HepG2 (cell line): ENCODE results near the gene MLXIPL. TPM values are rescaled to one million over a fixed set of nuclear protein-coding genes. Genes with fewer than 3 reads are reported as not detected.

Source experiments
- ATAC-seq: fragments of 200-7000 bp; cut with Tn5 transposase; 3 replicates; pipeline ENCODE4 v1.9.1; 2020; ENCODE audit warnings: mild to moderate bottlenecking, moderate library complexity
- BruUV-seq: library from RNA; stranded (reverse); fragments of 400-500 nt; replicated peaks from 2 replicates; lab custom pipeline; 2021; lab: Mats Ljungman, UMichigan
- CTCF ChIA-PET: fragments of 300-600 bp; formaldehyde crosslinking; extraction: SDS; loops from one replicate; lab custom pipeline; 2021; ENCODE audit warnings: low total read pairs, inconsistent platforms, low intra/inter-chr PET ratio; lab: Yijun Ruan, JAX
- POLR2A ChIA-PET: fragments of 350-600 bp; sonication (Branson Sonifier 250); formaldehyde crosslinking; loops from one replicate; lab custom pipeline; 2020; ENCODE audit warnings: antibody characterized with exemption, inconsistent platforms; lab: Yijun Ruan, JAX
- DNase-seq: peaks from one replicate; pipeline ENCODE4 v3.0.0-alpha.2; 2015; ENCODE audit warnings: low spot score
- FAIRE-seq: peaks from 3 replicates; lab custom pipeline; 2011; peaks lifted over from hg19 to GRCh38; lab: Jason Lieb, UNC
- H2AFZ ChIP-seq: one replicate; pipeline ENCODE4 v1.6.1; 2011; ENCODE audit warnings: low read length, inconsistent platforms
- H3K27ac ChIP-seq: fragments of 300-600 bp; 3 replicates; pipeline ENCODE4 v1.8.0; 2011; ENCODE audit warnings: mixed run types, mild to moderate bottlenecking, mixed read lengths, low read length, inconsistent platforms; ENCODE audit not compliant: insufficient read depth; ENCODE audit errors: extremely low read length
- H3K27me3 ChIP-seq, 2 experiments: fragments of 200-600 bp in 1 of 2; 2 replicates in 1 of 2; 3 replicates in 1 of 2; pipeline versions ENCODE4 v1.6.0 to v1.8.0; 2011; ENCODE audit warnings: low read length in 2 of 2, mild to moderate bottlenecking in 2 of 2, moderate library complexity in 2 of 2, inconsistent platforms in 1 of 2; ENCODE audit not compliant: insufficient read depth in 2 of 2, control insufficient read depth in 1 of 2
- H3K36me3 ChIP-seq, 2 experiments: fragments of 200-600 bp in 1 of 2; replicated peaks in 1 of 2; 2 replicates in 1 of 2; 3 replicates in 1 of 2; pipeline versions ENCODE4 v1.5.1 to v1.8.0; 2011; ENCODE audit warnings: low read length in 2 of 2, inconsistent platforms in 1 of 2; ENCODE audit not compliant: insufficient read depth in 2 of 2, control insufficient read depth in 1 of 2
- H3K4me1 ChIP-seq: 2 replicates; pipeline ENCODE4 v1.5.1; 2012; ENCODE audit warnings: low read length, inconsistent platforms; ENCODE audit not compliant: insufficient read depth
- H3K4me2 ChIP-seq: 2 replicates; pipeline ENCODE4 v1.6.0; 2011; ENCODE audit warnings: low read depth, low read length, inconsistent platforms
- H3K4me3 ChIP-seq, 3 experiments: fragments of 200-600 bp in 1 of 3; sonication (generic), shearing (Covaris generic) in 1 of 3; replicated peaks in 1 of 3; 2 replicates each; pipeline ENCODE4 v1.5.1; 2011 to 2016; ENCODE audit warnings: low read length in 3 of 3, inconsistent platforms in 2 of 3, low read depth in 2 of 3, mild to moderate bottlenecking in 2 of 3, control low read depth in 1 of 3, mixed read lengths in 1 of 3; ENCODE audit not compliant: insufficient read depth in 1 of 3
- H3K79me2 ChIP-seq: one replicate; pipeline ENCODE4 v1.6.1; 2011; ENCODE audit warnings: low read length, inconsistent platforms; ENCODE audit not compliant: insufficient read depth
- H3K9ac ChIP-seq: 2 replicates; pipeline ENCODE4 v1.6.0; 2011; ENCODE audit warnings: mild to moderate bottlenecking, low read depth, low read length, inconsistent platforms; ENCODE audit not compliant: insufficient read depth
- H3K9me3 ChIP-seq: 2 replicates; pipeline ENCODE4 v1.5.1; 2012; ENCODE audit warnings: mild to moderate bottlenecking, low read length
- H4K20me1 ChIP-seq: 2 replicates; pipeline ENCODE4 v1.6.0; 2011; ENCODE audit warnings: inconsistent platforms, mild to moderate bottlenecking, low read length, moderate library complexity; ENCODE audit not compliant: insufficient read depth
- AGO2 ChIP-seq: fragments of 200-400 bp; formaldehyde crosslinking; optimal IDR thresholded peaks from 2 replicates; pipeline ENCODE3; 2017; ENCODE audit warnings: mild to moderate bottlenecking, low read depth, low read length, moderate library complexity
- ATF6 ChIP-seq: sonication (generic); formaldehyde crosslinking; conservative IDR thresholded peaks from 2 replicates; pipeline ENCODE4 v1.4.0; 2020; ENCODE audit warnings: missing genetic modification reagents
- E2F5 ChIP-seq: sonication (generic); formaldehyde crosslinking; conservative IDR thresholded peaks from 2 replicates; pipeline ENCODE4 v1.4.0; 2020; ENCODE audit warnings: missing genetic modification reagents
- IKZF1 ChIP-seq: fragments of 450-650 bp; IDR thresholded peaks from 2 replicates; pipeline ENCODE4 v1.7.1; 2016
- MAFF ChIP-seq: IDR thresholded peaks from 2 replicates; pipeline ENCODE4 v1.6.1; 2011; ENCODE audit warnings: low read depth, low read length, improper control_type of control experiment
- MED1 ChIP-seq: sonication (generic); formaldehyde crosslinking; IDR thresholded peaks from 2 replicates; pipeline ENCODE4 v1.4.0; 2020; ENCODE audit warnings: missing genetic modification reagents
- NR2F2 ChIP-seq: IDR thresholded peaks from 2 replicates; pipeline ENCODE4 v1.6.1; 2012; ENCODE audit warnings: low read depth, inconsistent platforms, borderline replicate concordance
- PHF21A ChIP-seq: sonication (generic); formaldehyde crosslinking; IDR thresholded peaks from 2 replicates; pipeline ENCODE4 v1.5.0; 2020; ENCODE audit warnings: mild to moderate bottlenecking, missing genetic modification reagents
- SP1 ChIP-seq, 2 experiments: fragments of 450-650 bp in 1 of 2; sonication (generic) in 1 of 2; formaldehyde crosslinking in 1 of 2; IDR thresholded peaks; 2 replicates each; pipeline versions ENCODE4 v1.4.0 to v1.6.1; 2016 to 2020; ENCODE audit warnings: missing genetic modification reagents in 1 of 2
- SPEN ChIP-seq: sonication (generic); formaldehyde crosslinking; IDR thresholded peaks from 2 replicates; pipeline ENCODE4 v1.5.1; 2020; ENCODE audit warnings: low read depth, mild to moderate bottlenecking, missing genetic modification reagents
- SSRP1 ChIP-seq: IDR thresholded peaks from 2 replicates; pipeline ENCODE4 v1.6.1; 2016; ENCODE audit warnings: control low read depth
- TGIF2 ChIP-seq: IDR thresholded peaks from 2 replicates; pipeline ENCODE4 v1.6.1; 2016; ENCODE audit warnings: control low read depth, missing compliant biosample characterization
- ZBTB37 ChIP-seq: sonication (generic); formaldehyde crosslinking; IDR thresholded peaks from 2 replicates; pipeline ENCODE4 v1.4.0; 2020; ENCODE audit warnings: mild to moderate bottlenecking, missing genetic modification reagents
- ZBTB42 ChIP-seq: sonication (generic); formaldehyde crosslinking; IDR thresholded peaks from 2 replicates; pipeline ENCODE4 v1.5.0; 2020; ENCODE audit warnings: mild to moderate bottlenecking, missing genetic modification reagents
- ZNF354B ChIP-seq: sonication (generic); formaldehyde crosslinking; IDR thresholded peaks from 2 replicates; pipeline ENCODE4 v1.8.0; 2022; ENCODE audit warnings: mild to moderate bottlenecking, missing genetic modification reagents
- ZNF572 ChIP-seq: sonication (generic); formaldehyde crosslinking; IDR thresholded peaks from 2 replicates; pipeline ENCODE4 v1.5.1; 2020; ENCODE audit warnings: mild to moderate bottlenecking, missing genetic modification reagents
- ZNF777 ChIP-seq: sonication (generic); formaldehyde crosslinking; IDR thresholded peaks from 2 replicates; pipeline ENCODE4 v1.4.0; 2020; ENCODE audit warnings: missing genetic modification reagents
- ZNF780A ChIP-seq: sonication (generic); formaldehyde crosslinking; IDR thresholded peaks from 2 replicates; pipeline ENCODE4 v1.8.0; 2022; ENCODE audit warnings: mild to moderate bottlenecking, missing genetic modification reagents, moderate library complexity
- WGBS: methylation state at CpG from one replicate; pipeline ENCODE4 v1.1.6; 2017; ENCODE audit warnings: low lambda C conversion rate; 5-methylcytosine and 5-hydroxymethylcytosine counted together
- in situ Hi-C: cut with HindIII; loops from 2 replicates; pipeline ENCODE4 v1.10.0; 2017; ENCODE audit warnings: low pct_unique_long_range_greater_than_20kb; ENCODE audit not compliant: extremely low pct_ligation_motif_present
- intact Hi-C: fragments of 100-400 bp; cut with micrococcal nuclease; formaldehyde crosslinking; loops from one replicate; pipeline ENCODE4 v1.10.0; 2022; ENCODE audit not compliant: unreplicated experiment
- polyA plus RNA-seq, 8 experiments: library from polyadenylated mRNA; depleted of rRNA in 3 of 8; stranded (reverse) in 7 of 8; unstranded in 1 of 8; fragments of >200 nt; fragmentation: Illumina TruSeq in 4 of 8; extraction: Trizol in 4 of 8; gene quantifications; 2 replicates each; pipeline versions ENCODE4 v1.2.1 to v1.2.3, GENCODE V29; 2011 to 2016; ENCODE audit warnings: low read depth in 4 of 8, missing spikeins in 1 of 8, mixed read lengths in 1 of 8; ENCODE audit not compliant: insufficient read depth in 1 of 8
- total RNA-seq, 5 experiments: library from RNA; depleted of rRNA; stranded (reverse); fragments of >200 nt; fragmentation: Illumina TruSeq; extraction: Trizol; gene quantifications; 2 replicates each; pipeline ENCODE4 v1.2.3, GENCODE V29; 2016; ENCODE audit warnings: low read depth in 1 of 5

The MLXIPL gene
- total and polyA plus RNA-seq, 2 of the 13 experiments (the other 11 are each of a cell fraction or from before 2014, with no cell fraction given) = 51.6 to 60.1 TPM

GRCh38 chr7:73557108-73557396 is 67.3 kb downstream of the MLXIPL start (continued):
- no peak for TF ChIP-seq MAFF
- TF ChIP-seq SP1 (IDR thresholded peaks at IDR 0.05) = no peak
- peak; percentile 65 for TF ChIP-seq SP1 (CRISPR knock-in tag; IDR thresholded peaks at IDR 0.05)
- TF ChIP-seq AGO2 = no peak
- TF ChIP-seq ZNF777 (CRISPR knock-in tag) = no peak
- TF ChIP-seq PHF21A (CRISPR knock-in tag) = no peak
- TF ChIP-seq SPEN = no peak
- TF ChIP-seq NR2F2 = no peak; the same call in 1 of the 2 replicates
- no peak for TF ChIP-seq IKZF1
- no peak for TF ChIP-seq ZBTB37 (CRISPR knock-in tag)
- no peak for TF ChIP-seq ZNF780A (CRISPR knock-in tag)

GRCh38 chr7:73556208-73557107 is 67.9 kb downstream of the MLXIPL start:
- in situ Hi-C loops = no loop called here
- H3K9ac ChIP-seq = peak overlapping the region; percentile 94
- peak overlapping the region; percentile 88 for H3K4me2 ChIP-seq
- H3K9me3 ChIP-seq = no peaks in the 10 kb centered on the region
- TSS peak; percentile 74 for BruUV-seq
- ChIA-PET CTCF (no interaction called here), POLR2A (interaction anchor here (0.6 to 2.5 kb wide), 7 partner anchors 11 to 159 kb away, joined by 3 to 16 read pairs (median 3); partner anchors contain the start of genes BAZ1B and TBL2)
- H3K79me2 ChIP-seq = peaks cover 27% of the 10 kb centered on the region
- H3K4me3 ChIP-seq = peak overlapping the region; percentile 77 to 90 (median 86)
- DNase-seq = no peak
- H3K27ac ChIP-seq = peak overlapping the region; percentile 50
- H2AFZ ChIP-seq = no peak overlapping the region
- peak; percentile 44 for FAIRE-seq
- no peaks in the 10 kb centered on the region; a peak in 1 of 5 replicates for H3K27me3 ChIP-seq
- ATAC-seq = no peak
- WGBS = 23% methylated on average over 22 of the region's 28 CpGs
- H3K36me3 ChIP-seq = peaks cover 0 to 10% of the 10 kb centered on the region in 2 experiments; a peak in 3 of 5 replicates
- H4K20me1 ChIP-seq = peaks cover 5% of the 10 kb centered on the region; the same call in 1 of the 2 replicates
- peaks cover 48% of the 10 kb centered on the region for H3K4me1 ChIP-seq
- intact Hi-C loops = loop anchor here (5.0 kb wide), 1 partner anchor 34 kb away; the partner anchor contains the start of gene BAZ1B
- TF ChIP-seq ZBTB42 (CRISPR knock-in tag) (0 out of 2 replicates have a peak, but pooled peaks have one; percentile 15), E2F5 (no peak), MED1 (CRISPR knock-in tag) (no peak), ZNF354B (CRISPR knock-in tag) (no peak), TGIF2 (CRISPR knock-in tag) (no peak), ZNF572 (CRISPR knock-in tag) (no peak), SSRP1 (CRISPR knock-in tag) (no peak), ATF6 (no peak)
